HL-60 (cell line): ENCODE data around the gene TDRD10.

Source experiments
- DNase-seq, 2 experiments: peaks; one replicate each; pipeline ENCODE4 v3.0.0-alpha.2; 2010 to 2020; ENCODE audit warnings: low read depth in 1 of 2, low spot score in 1 of 2
- H3K27ac ChIP-seq: fragments of 250-450 bp; sonication (Bioruptor Pico); replicated peaks from 2 replicates; pipeline ENCODE4 v1.5.1; 2020; ENCODE audit warnings: mild to moderate bottlenecking, moderate library complexity
- H3K27me3 ChIP-seq: fragments of 250-450 bp; sonication (Bioruptor Pico); 2 replicates; pipeline ENCODE4 v1.5.1; 2021; ENCODE audit warnings: mild to moderate bottlenecking, moderate library complexity; ENCODE audit not compliant: insufficient read depth, poor library complexity, severe bottlenecking
- H3K4me3 ChIP-seq: replicated peaks from 2 replicates; pipeline ENCODE4 v1.5.1; 2011; ENCODE audit warnings: mild to moderate bottlenecking, control low read depth, low read length; ENCODE audit not compliant: insufficient read depth
- CTCF ChIP-seq: IDR thresholded peaks from one replicate; pipeline ENCODE4 v1.5.1; 2011; ENCODE audit warnings: low read length, control low read depth, inconsistent platforms; ENCODE audit not compliant: insufficient read depth
- GABPA ChIP-seq: IDR thresholded peaks from 2 replicates; pipeline ENCODE4 v1.6.1; 2012; ENCODE audit warnings: low read depth
- POLR2AphosphoS5 ChIP-seq: IDR thresholded peaks from 2 replicates; pipeline ENCODE4 v1.6.1; 2012; ENCODE audit warnings: low read depth
- REST ChIP-seq: IDR thresholded peaks from 2 replicates; pipeline ENCODE4 v1.6.1; 2012; ENCODE audit warnings: low read depth; ENCODE audit not compliant: insufficient replicate concordance
- SPI1 ChIP-seq: IDR thresholded peaks from 2 replicates; pipeline ENCODE4 v1.6.1; 2012; ENCODE audit warnings: low read depth, mild to moderate bottlenecking, borderline replicate concordance

Gene TDRD10

GRCh38 chr1:154595621-154596020 is 93.6 kb downstream of the TDRD10 start:
- no peaks in the 10 kb centered on the region for H3K27me3 ChIP-seq
- DNase-seq = no peak
- H3K27ac ChIP-seq = no peak overlapping the region
- H3K4me3 ChIP-seq = no peak overlapping the region
- TF ChIP-seq SPI1 = no peak
- no peak for TF ChIP-seq REST
- TF ChIP-seq CTCF = no peak
- TF ChIP-seq POLR2AphosphoS5 = no peak
- no peak for TF ChIP-seq GABPA
